HCEC 1CT (cell line): ENCODE data around the gene EMP1.

Experiments used
- DNase-seq: peaks from one replicate; pipeline ENCODE4 v3.0.0-alpha.2; 2017

EMP1 gene

GRCh38 chr12:13173012-13173932, 23.3 kb upstream of the EMP1 start:
- DNase-seq: peak; percentile 96

GRCh38 chr12:13175499-13175898, 21.0 kb upstream of the EMP1 start:
- peak; percentile 85 for DNase-seq

- no peak for DNase-seq
Observed at GRCh38 chr12:13176256-13176655, 20.3 kb upstream of the EMP1 start.

- no peak for DNase-seq
Observed at GRCh38 chr12:13177373-13177772, 19.2 kb upstream of the EMP1 start.

- no peak for DNase-seq
Observed at GRCh38 chr12:13177906-13178305, 18.6 kb upstream of the EMP1 start.

- no peak for DNase-seq
Observed at GRCh38 chr12:13178568-13179210, 17.8 kb upstream of the EMP1 start.

- DNase-seq: no peak
Observed at GRCh38 chr12:13179211-13180074, 17.1 kb upstream of the EMP1 start.

- DNase-seq: no peak
Observed at GRCh38 chr12:13181375-13182070, 15.0 kb upstream of the EMP1 start.

GRCh38 chr12:13182881-13183280, 13.6 kb upstream of the EMP1 start:
- DNase-seq: no peak

GRCh38 chr12:13183620-13184019, 12.9 kb upstream of the EMP1 start:
- no peak for DNase-seq

- DNase-seq: no peak
Observed at GRCh38 chr12:13186302-13186701, 10.2 kb upstream of the EMP1 start.

- DNase-seq: peak; percentile 80
Observed at GRCh38 chr12:13187399-13187798, 9.1 kb upstream of the EMP1 start.

GRCh38 chr12:13189264-13189663, 7.3 kb upstream of the EMP1 start:
- DNase-seq: no peak

GRCh38 chr12:13190275-13190674, 6.3 kb upstream of the EMP1 start:
- DNase-seq: no peak

GRCh38 chr12:13192719-13193118, 3.8 kb upstream of the EMP1 start:
- DNase-seq: no peak

- DNase-seq: no peak
Observed at GRCh38 chr12:13193505-13194231, 2.9 kb upstream of the EMP1 start.

GRCh38 chr12:13194401-13195110, 2.0 kb upstream of the EMP1 start:
- DNase-seq: no peak

- peak; percentile 49 for DNase-seq
Observed at GRCh38 chr12:13195250-13195649, 1.3 kb upstream of the EMP1 start.

GRCh38 chr12:13195785-13196129, 769 bp upstream of the EMP1 start:
- DNase-seq: peak; percentile 72

- DNase-seq: no peak
Observed at GRCh38 chr12:13197032-13197431, 506 bp downstream of the EMP1 start.

GRCh38 chr12:13197526-13198143, 1.1 kb downstream of the EMP1 start:
- DNase-seq: peak; percentile 54
